ENCODE measurements around the gene MGAT3. TPM values are rescaled to one million over a fixed set of nuclear protein-coding genes. Genes with fewer than 3 reads are reported as not detected.

The MGAT3 gene
- total and polyA plus RNA-seq, 2 donors from 2014 or later: 2.7 to 5.4 TPM

GRCh38 chr22:39481595-39481994 lies 24.8 kb downstream of the MGAT3 start:
- no peak for TF ChIP-seq CTCF (IDR thresholded peaks at IDR 0.05; ENCODE audit: borderline replicate concordance, extremely low read depth, insufficient read depth)
- FAIRE-seq: no peak
- no peaks in the 10 kb centered on the region for H3K9me3 ChIP-seq (ENCODE audit: control insufficient read depth in 2 of 3, insufficient read depth in 1 of 3, low read length in 3 of 3)
- H3K9ac ChIP-seq (ENCODE audit: low read length in 3 of 3): no peak overlapping the region
- intact Hi-C loops (cut with DNase I): no loop called here
- H3K4me1 ChIP-seq (ENCODE audit: control insufficient read depth in 2 of 3, insufficient read depth in 2 of 3, low read depth in 1 of 3, low read length in 3 of 3): no peaks in the 10 kb centered on the region
- DNase-seq: no peak
- H3K4me3 ChIP-seq (ENCODE audit: low read length in 3 of 3): no peak overlapping the region
- peaks cover 0 to 2% (median 0%) of the 10 kb centered on the region in 3 donors for H3K36me3 ChIP-seq (ENCODE audit: control insufficient read depth in 2 of 3, insufficient read depth in 3 of 3, low read length in 3 of 3)
- no peaks in the 10 kb centered on the region for H3K27me3 ChIP-seq (ENCODE audit: control insufficient read depth, insufficient read depth, low read length)
- H3K27ac ChIP-seq (ENCODE audit: low read depth in 2 of 2, low read length in 2 of 2): no peak overlapping the region

DNA sequence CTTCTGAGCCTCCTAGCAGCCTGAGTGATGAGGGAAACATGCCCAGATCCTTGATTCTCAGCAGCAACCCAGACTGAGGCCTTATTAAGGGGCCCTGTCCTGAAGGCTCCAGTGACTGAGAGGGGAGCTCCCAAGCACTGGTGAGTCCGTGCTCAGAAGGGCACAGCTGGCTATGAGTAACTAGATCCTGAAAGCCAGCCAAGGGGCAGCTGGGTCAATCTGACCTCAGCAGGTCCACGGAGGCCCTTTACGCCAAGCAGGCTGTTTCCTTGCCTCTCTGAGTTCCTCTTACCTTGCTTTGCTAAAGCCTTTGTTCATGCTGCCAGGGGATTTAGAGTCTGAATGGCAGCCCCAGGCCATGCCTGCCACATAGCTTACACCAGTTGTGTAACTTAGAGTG lies 26.0 kb downstream of the MGAT3 start:
- H3K27me3 ChIP-seq (ENCODE audit: control insufficient read depth, insufficient read depth, low read length): no peaks in the 10 kb centered on the region
- no peaks in the 10 kb centered on the region for H3K4me1 ChIP-seq (ENCODE audit: control insufficient read depth in 2 of 3, insufficient read depth in 2 of 3, low read depth in 1 of 3, low read length in 3 of 3)
- peaks cover 0 to under 1% (median 0%) of the 10 kb centered on the region in 3 donors for H3K36me3 ChIP-seq (ENCODE audit: control insufficient read depth in 2 of 3, insufficient read depth in 3 of 3, low read length in 3 of 3)
- H3K9ac ChIP-seq (ENCODE audit: low read length in 3 of 3): no peak overlapping the region
- peak in 1 of 5 donors; percentile 73 for DNase-seq
- H3K9me3 ChIP-seq (ENCODE audit: control insufficient read depth in 2 of 3, insufficient read depth in 1 of 3, low read length in 3 of 3): no peaks in the 10 kb centered on the region
- intact Hi-C loops (cut with DNase I): no loop called here
- no peak overlapping the region for H3K4me3 ChIP-seq (ENCODE audit: low read length in 3 of 3)
- no peak for TF ChIP-seq CTCF (IDR thresholded peaks at IDR 0.05; ENCODE audit: borderline replicate concordance, extremely low read depth, insufficient read depth)
- no peak for FAIRE-seq
- H3K27ac ChIP-seq (ENCODE audit: low read depth in 2 of 2, low read length in 2 of 2): no peak overlapping the region

GRCh38 chr22:39486951-39487825 lies 30.4 kb downstream of the MGAT3 start:
- H3K36me3 ChIP-seq (ENCODE audit: control insufficient read depth in 2 of 3, insufficient read depth in 3 of 3, low read length in 3 of 3): no peaks in the 10 kb centered on the region
- no peak overlapping the region for H3K4me3 ChIP-seq (ENCODE audit: low read length in 3 of 3)
- no peaks in the 10 kb centered on the region for H3K9me3 ChIP-seq (ENCODE audit: control insufficient read depth in 2 of 3, insufficient read depth in 1 of 3, low read length in 3 of 3)
- intact Hi-C loops (cut with DNase I): no loop called here
- no peak overlapping the region for H3K27ac ChIP-seq (ENCODE audit: low read depth in 2 of 2, low read length in 2 of 2)
- no peak for FAIRE-seq
- TF ChIP-seq CTCF (IDR thresholded peaks at IDR 0.05; ENCODE audit: borderline replicate concordance, extremely low read depth, insufficient read depth): no peak
- no peaks in the 10 kb centered on the region for H3K27me3 ChIP-seq (ENCODE audit: control insufficient read depth, insufficient read depth, low read length)
- peaks cover 0 to 4% (median 2%) of the 10 kb centered on the region in 3 donors for H3K4me1 ChIP-seq (ENCODE audit: control insufficient read depth in 2 of 3, insufficient read depth in 2 of 3, low read depth in 1 of 3, low read length in 3 of 3)
- H3K9ac ChIP-seq (ENCODE audit: low read length in 3 of 3): no peak overlapping the region
- peak in 1 of 5 donors; percentile 72 for DNase-seq

Data from kidney (tissue), 14 donors.